ENCODE data around the gene MOCS2. TPM values are rescaled to one million over a fixed set of nuclear protein-coding genes. Genes with fewer than 3 reads are reported as not detected.
A peak's percentile ranks its signal among the peaks of the same experiment; 100 is the strongest.

MOCS2 gene
- total RNA-seq, 1 donor from 2014 or later: 33.0 TPM

- ATAC-seq: peak; percentile 20
- Histone ChIP-seq H3K36me3 (peaks cover 8% of the 10 kb centered on the region), H3K4me3 (peak overlapping the region; percentile 81), H3K4me1 (peaks cover 8% of the 10 kb centered on the region), H3K9me3 (no peaks in the 10 kb centered on the region), H3K27ac (peak overlapping the region; percentile 77), H3K27me3 (no peaks in the 10 kb centered on the region)
- no peak for TF ChIP-seq CTCF (IDR thresholded peaks at IDR 0.05)
- no peak for DNase-seq
- intact Hi-C loops (cut with DNase I): no loop called here
Measured at GRCh38 chr5:53109056-53109442, 508 bp downstream of the MOCS2 start.

GRCh38 chr5:53105611-53106300 lies 3.8 kb downstream of the MOCS2 start:
- intact Hi-C loops (cut with DNase I): no loop called here
- peaks cover 31% of the 10 kb centered on the region for H3K36me3 ChIP-seq
- no peak overlapping the region for H3K4me3 ChIP-seq
- H3K9me3 ChIP-seq: no peaks in the 10 kb centered on the region
- DNase-seq (no peak), ATAC-seq (no peak)
- TF ChIP-seq CTCF (IDR thresholded peaks at IDR 0.05): no peak
- H3K4me1 ChIP-seq: peaks cover 8% of the 10 kb centered on the region
- no peaks in the 10 kb centered on the region for H3K27me3 ChIP-seq
- no peak overlapping the region for H3K27ac ChIP-seq

- intact Hi-C loops (cut with DNase I): no loop called here
- ATAC-seq: no peak
- no peaks in the 10 kb centered on the region for H3K4me1 ChIP-seq
- H3K27me3 ChIP-seq: no peaks in the 10 kb centered on the region
- no peaks in the 10 kb centered on the region for H3K9me3 ChIP-seq
- TF ChIP-seq CTCF (IDR thresholded peaks at IDR 0.05): no peak
- DNase-seq: no peak
- no peak overlapping the region for H3K4me3 ChIP-seq
- peaks cover 67% of the 10 kb centered on the region for H3K36me3 ChIP-seq
- H3K27ac ChIP-seq: no peak overlapping the region
Measured at GRCh38 chr5:53100606-53101005, 9.0 kb downstream of the MOCS2 start.

GRCh38 chr5:53099546-53099945 lies 10.0 kb downstream of the MOCS2 start:
- Histone ChIP-seq H3K36me3 (peaks cover 71% of the 10 kb centered on the region), H3K27me3 (no peaks in the 10 kb centered on the region), H3K27ac (no peak overlapping the region), H3K4me3 (no peak overlapping the region), H3K4me1 (no peaks in the 10 kb centered on the region), H3K9me3 (no peaks in the 10 kb centered on the region)
- intact Hi-C loops (cut with DNase I): loop anchor here (5.0 kb wide), 1 partner anchor 152 kb away; no protein-coding TSS in a partner anchor
- no peak for TF ChIP-seq CTCF (IDR thresholded peaks at IDR 0.05)
- DNase-seq: no peak
- no peak for ATAC-seq

GRCh38 chr5:53095931-53096525 lies 13.5 kb downstream of the MOCS2 start:
- Histone ChIP-seq H3K27ac (no peak overlapping the region), H3K9me3 (no peaks in the 10 kb centered on the region), H3K36me3 (peaks cover 46% of the 10 kb centered on the region), H3K4me1 (no peaks in the 10 kb centered on the region), H3K27me3 (no peaks in the 10 kb centered on the region), H3K4me3 (no peak overlapping the region)
- intact Hi-C loops (cut with DNase I): loop anchor here (5.0 kb wide), 1 partner anchor 149 kb away; no protein-coding TSS in a partner anchor
- peak; percentile 95 for ATAC-seq
- no peak for DNase-seq
- TF ChIP-seq CTCF (IDR thresholded peaks at IDR 0.05): peak; percentile 94

Data from upper lobe of right lung (tissue), 1 donor.